GM21367 (cell line): ENCODE results near the gene ZNF600.
"Not testable (repeated sequence)": the region's sequence is repeated elsewhere in the genome, so short reads cannot be mapped to it uniquely, and the experiment has no call there.

Experiments
- ATAC-seq: cut with Tn5 transposase; IDR thresholded peaks from one replicate; pipeline ENCODE4 v1.9.1; 2021; ENCODE audit not compliant: unreplicated experiment

ZNF600 gene

DNA sequence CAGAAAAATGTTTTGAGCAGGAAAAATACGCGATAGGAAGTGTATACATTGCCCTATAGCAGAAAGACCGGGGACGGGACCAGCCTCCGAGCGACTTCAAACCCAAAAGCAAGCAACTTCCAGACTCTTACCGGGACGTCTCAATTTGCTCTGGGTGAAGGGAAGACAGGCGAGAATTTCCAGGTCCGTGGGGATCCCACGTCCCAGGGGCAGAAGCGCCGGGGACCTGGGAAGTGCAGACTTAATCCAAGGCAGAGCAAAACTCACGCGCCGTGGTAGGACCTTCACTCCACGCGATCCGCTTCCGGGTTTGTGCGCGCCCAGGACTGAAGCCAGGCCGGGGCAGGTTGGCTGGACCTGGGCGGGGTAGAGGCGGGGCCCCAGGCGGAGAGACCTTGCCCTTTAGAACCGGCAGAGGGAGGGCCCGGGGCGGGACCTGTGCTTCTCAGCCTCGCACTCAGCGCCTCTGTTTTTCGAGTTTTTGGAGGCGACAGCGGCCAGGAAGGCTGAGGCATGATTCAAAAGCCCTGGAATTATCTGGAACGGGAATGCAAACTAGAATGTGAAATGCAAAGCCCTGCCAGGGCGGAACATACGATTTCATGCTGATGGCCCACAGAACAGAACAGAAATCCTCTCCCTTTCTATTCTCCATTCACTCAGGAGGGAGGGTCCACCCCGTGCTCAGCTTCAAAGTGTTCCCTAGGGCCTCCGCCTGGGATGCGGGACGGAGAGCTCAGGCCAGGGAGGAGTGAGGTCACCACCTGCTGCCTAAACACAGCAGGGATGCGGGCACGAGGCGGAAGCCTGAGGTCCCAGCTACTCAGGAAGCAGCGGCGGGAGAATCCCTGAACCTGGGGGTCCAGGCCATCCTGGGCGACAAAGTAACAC is at the start of gene ZNF600:
Gene ZNF600 (minus strand): TSS at position 328 of the 891 bp plus-strand sequence. CDS start 7,903 bp downstream, outside the sequence.
- ATAC-seq: peak; percentile 80

DNA sequence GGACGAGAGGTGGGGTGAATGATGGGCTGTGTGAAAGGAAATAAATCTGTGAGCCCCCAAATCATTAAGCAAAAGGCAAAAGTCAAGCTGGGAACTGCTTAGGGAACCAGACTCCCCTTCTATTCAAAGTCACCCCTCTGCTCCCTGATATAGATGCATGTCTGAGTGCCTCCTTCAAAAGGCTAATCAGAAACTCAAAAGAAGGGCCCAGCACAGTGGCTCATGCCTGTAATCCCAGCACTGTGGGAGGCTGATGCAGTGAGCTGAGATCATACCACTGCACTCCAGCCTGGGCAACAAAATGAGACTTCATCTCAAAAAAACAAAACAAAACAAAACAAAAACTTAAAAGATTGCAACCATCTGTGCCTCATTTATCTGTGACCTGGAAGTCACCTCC is 47.7 kb upstream of the ZNF600 start:
- ATAC-seq: not testable (repeated sequence)

DNA sequence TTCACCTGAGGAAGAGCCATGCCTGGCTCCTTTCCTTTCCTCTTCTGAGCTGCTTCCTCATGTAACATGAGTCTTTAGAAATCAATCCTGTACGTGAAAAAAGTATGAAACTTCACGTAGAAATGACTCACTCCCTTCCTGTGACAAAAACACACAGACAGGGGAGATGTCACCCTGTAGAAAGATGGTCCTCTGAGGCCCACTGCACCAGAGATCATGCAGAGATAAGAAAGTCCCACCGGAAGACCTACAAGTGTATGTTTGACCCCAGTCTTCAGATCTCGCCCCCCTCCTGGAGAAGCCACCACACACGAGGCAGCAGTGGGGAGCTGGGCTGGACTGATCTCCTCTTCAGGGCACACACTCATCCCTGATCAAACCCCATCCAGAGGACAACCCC is 47.0 kb upstream of the ZNF600 start:
- ATAC-seq: not testable (repeated sequence)

GRCh38 chr19:52829866-52830265 is 43.3 kb upstream of the ZNF600 start:
- not testable (repeated sequence) for ATAC-seq

DNA sequence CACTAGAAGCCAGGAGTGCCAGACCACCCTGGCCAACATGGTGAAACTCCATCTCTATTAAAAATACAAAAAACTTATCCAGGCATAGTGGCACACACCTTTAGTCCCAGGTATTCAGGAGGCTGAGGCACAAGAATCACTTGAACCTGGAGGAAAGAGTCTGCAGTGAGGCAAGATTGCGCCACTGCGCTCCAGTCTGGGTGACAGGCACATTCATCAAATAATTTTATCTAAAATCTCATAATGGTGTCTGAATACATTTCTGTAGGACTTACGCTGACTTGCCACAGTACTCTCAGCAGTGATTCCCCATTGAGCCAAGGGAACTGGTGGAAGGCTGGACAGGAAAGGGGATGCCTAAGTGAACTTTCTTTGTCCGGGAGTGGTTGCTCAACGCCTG is 39.2 kb upstream of the ZNF600 start:
- ATAC-seq: no peak

DNA sequence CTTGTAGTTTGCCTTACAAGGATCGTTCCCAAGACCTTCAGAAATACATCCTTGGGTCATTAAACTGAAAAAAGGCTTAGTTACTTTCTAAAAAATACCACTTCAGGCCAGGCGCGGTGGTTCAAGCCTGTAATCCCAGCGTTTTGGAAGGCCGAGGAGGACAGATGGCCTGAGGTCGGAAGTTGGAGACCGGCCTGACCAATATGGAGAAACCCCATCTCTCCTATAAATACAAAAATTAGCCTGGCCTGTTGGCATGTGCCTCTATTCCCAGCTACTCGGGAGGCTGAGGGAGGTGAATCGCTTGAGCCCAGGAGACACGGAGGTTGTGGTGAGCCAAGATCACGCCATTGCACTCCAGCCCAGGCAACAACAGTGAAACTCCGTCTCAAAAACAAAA is 37.1 kb upstream of the ZNF600 start:
- ATAC-seq: no peak

- peak; percentile 84 for ATAC-seq
Observed at GRCh38 chr19:52821204-52821960, 34.8 kb upstream of the ZNF600 start, which contains the start of gene ZNF28. Gene ZNF28, minus strand, starts transcription at chr19:52821633. Its CDS starts 3,675 bp downstream, at chr19:52817958.

- peak; percentile 11 for ATAC-seq
Observed at GRCh38 chr19:52820472-52821203, 34.0 kb upstream of the ZNF600 start.

GRCh38 chr19:52809801-52810200 is 23.2 kb upstream of the ZNF600 start:
- no peak for ATAC-seq

DNA sequence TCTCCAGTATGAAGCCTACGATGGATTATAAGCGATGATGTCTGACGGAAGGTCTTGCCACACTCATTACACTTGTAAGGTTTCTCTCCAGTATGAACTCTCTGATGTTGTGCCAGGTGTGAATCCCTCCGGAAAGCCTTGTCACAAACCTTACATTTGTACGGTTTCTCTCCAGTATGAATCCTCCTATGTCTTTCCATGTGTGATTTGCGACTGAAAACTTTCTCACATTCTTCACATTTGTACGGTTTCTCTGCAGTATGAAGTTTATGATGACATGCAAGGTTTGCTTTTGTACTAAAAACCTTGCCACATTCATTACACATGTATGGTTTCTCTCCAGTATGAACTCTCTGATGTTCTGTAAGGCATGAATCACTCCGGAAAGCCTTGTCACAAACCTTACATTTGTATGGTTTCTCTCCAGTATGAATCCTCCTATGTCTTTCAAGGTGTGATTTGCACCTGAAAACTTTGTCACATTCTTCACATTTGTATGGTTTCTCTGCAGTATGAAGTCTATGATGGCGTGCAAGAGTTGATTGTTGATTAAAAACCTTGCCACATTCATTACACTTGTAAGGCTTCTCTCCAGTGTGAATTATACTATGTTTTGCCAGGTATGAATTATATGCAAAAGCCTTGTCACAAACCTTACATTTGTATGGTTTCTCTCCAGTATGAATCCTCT is 13.5 kb upstream of the ZNF600 start:
- not testable (repeated sequence) for ATAC-seq

DNA sequence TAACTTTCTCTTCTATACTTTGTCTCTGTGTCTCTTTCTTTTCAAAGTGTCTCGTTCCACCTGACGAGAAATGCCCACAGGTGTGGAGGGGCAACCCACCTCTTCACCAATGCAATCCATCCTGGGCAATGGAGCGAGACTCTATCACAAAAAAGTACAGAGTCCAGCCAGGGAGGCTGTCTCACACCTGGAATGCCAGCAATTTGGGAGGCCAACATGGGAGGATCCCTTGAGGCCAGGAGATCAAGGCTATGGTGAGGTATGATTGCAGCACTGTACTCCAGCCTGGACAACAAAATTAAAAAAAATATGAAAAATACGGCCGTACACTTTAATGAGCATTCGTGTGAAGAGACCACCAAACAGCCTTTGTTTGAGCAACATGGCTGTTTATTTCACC is 2.8 kb upstream of the ZNF600 start:
- ATAC-seq: no peak

GRCh38 chr19:52786078-52786463 is 520 bp downstream of the ZNF600 start:
- no peak for ATAC-seq

- no peak for ATAC-seq
Observed at GRCh38 chr19:52785506-52785905, 1.1 kb downstream of the ZNF600 start.

DNA sequence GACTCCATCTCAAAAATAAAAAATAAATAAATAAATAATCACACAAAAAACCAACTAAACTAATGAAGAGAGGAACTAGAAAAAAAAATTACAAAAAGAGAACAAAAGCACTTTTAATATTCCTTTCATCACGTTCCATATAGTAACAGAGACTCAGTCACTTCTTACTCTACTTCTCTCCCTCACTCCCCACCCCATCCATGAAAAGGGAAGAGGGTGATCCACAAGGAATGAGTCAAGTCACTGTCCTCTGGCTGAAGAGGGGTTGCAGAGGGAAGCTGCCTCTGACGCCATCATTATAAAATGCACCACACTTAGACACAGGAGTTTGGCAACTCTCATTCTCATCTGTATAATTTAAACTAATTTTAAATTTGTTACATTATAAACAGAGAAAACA is 3.7 kb downstream of the ZNF600 start:
- ATAC-seq: not testable (repeated sequence)

GRCh38 chr19:52778811-52779210 is 7.8 kb downstream of the ZNF600 start:
- no peak for ATAC-seq

- not testable (repeated sequence) for ATAC-seq
Observed at GRCh38 chr19:52756447-52756846, 30.1 kb downstream of the ZNF600 start.

GRCh38 chr19:52749780-52750179 is 36.8 kb downstream of the ZNF600 start:
- ATAC-seq: no peak

GRCh38 chr19:52748336-52748950 is 38.1 kb downstream of the ZNF600 start:
- no peak for ATAC-seq

GRCh38 chr19:52745919-52746318 is 40.7 kb downstream of the ZNF600 start:
- ATAC-seq: not testable (repeated sequence)

- no peak for ATAC-seq
Observed at GRCh38 chr19:52743091-52743490, 43.5 kb downstream of the ZNF600 start.
